Endodermal cell (in vitro differentiated cells): ENCODE results near the gene PRPF19. TPM values are rescaled to one million over a fixed set of nuclear protein-coding genes. Genes with fewer than 3 reads are reported as not detected.

ENCODE experiments used
- DNase-seq: peaks from one replicate; pipeline ENCODE4 v3.0.0-alpha.2; 2017
- H3K27ac ChIP-seq: 2 replicates; pipeline ENCODE4 v1.5.1; 2013; ENCODE audit warnings: mild to moderate bottlenecking, low read depth, low read length, moderate library complexity
- H3K27me3 ChIP-seq: 2 replicates; pipeline ENCODE4 v1.6.1; 2013; ENCODE audit warnings: mild to moderate bottlenecking, low read length, moderate library complexity; ENCODE audit not compliant: insufficient read depth, control insufficient read depth, poor library complexity, severe bottlenecking
- H3K36me3 ChIP-seq: 2 replicates; pipeline ENCODE4 v1.7.0; 2013; ENCODE audit warnings: mild to moderate bottlenecking, low read length, moderate library complexity; ENCODE audit not compliant: control insufficient read depth, insufficient read depth
- H3K4me1 ChIP-seq: one replicate; pipeline ENCODE4 v1.7.0; 2013; ENCODE audit warnings: low read length; ENCODE audit not compliant: control insufficient read depth, insufficient read depth
- H3K4me3 ChIP-seq: 2 replicates; pipeline ENCODE4 v1.5.1; 2013; ENCODE audit warnings: mild to moderate bottlenecking, low read length, moderate library complexity
- H3K9ac ChIP-seq: 2 replicates; pipeline ENCODE4 v1.6.1; 2013; ENCODE audit warnings: mild to moderate bottlenecking, low read length, moderate library complexity; ENCODE audit not compliant: poor library complexity, severe bottlenecking; ENCODE audit errors: extremely low read depth
- H3K9me3 ChIP-seq: 2 replicates; pipeline ENCODE4 v1.6.1; 2013; ENCODE audit warnings: mild to moderate bottlenecking, low read length, moderate library complexity; ENCODE audit not compliant: control insufficient read depth
- H3K27ac Mint-ChIP-seq: 2 replicates; pipeline ENCODE4 v1.8.0; 2020; ENCODE audit warnings: mixed read lengths
- H3K27me3 Mint-ChIP-seq: 2 replicates; pipeline ENCODE4 v1.8.0; 2021; ENCODE audit warnings: mild to moderate bottlenecking, mixed read lengths; ENCODE audit not compliant: insufficient read depth
- H3K36me3 Mint-ChIP-seq: 2 replicates; pipeline ENCODE4 v1.8.0; 2020; ENCODE audit warnings: low read depth, mixed read lengths
- H3K4me1 Mint-ChIP-seq: 2 replicates; pipeline ENCODE4 v1.8.0; 2020; ENCODE audit warnings: mixed read lengths
- H3K4me3 Mint-ChIP-seq: 2 replicates; pipeline ENCODE4 v1.8.0; 2020; ENCODE audit warnings: mild to moderate bottlenecking, moderate library complexity, mixed read lengths
- H3K9me3 Mint-ChIP-seq: 2 replicates; pipeline ENCODE4 v1.8.0; 2020; ENCODE audit warnings: mild to moderate bottlenecking, mixed read lengths
- WGBS, 2 experiments: methylation state at CpG; one replicate each; pipeline versions ENCODE4 v1.1.5 to v1.1.7; 2013; ENCODE audit warnings: missing lambda C conversion rate in 2 of 2, mixed read lengths in 1 of 2; ENCODE audit not compliant: insufficient coverage in 1 of 2, insufficient read length in 1 of 2; 5-methylcytosine and 5-hydroxymethylcytosine counted together
- total RNA-seq, 2 donors: library from RNA; stranded (reverse); fragmentation: NEBNext Ultra II Directional in 1 of 2; extraction: Animal tissue kit (Norgen Biotek cat#: 25700) in 1 of 2; gene quantifications; 2 replicates in 1 of 2; 3 replicates in 1 of 2; pipeline ENCODE4 v1.2.1, GENCODE V29; 2021
- TF ChIP-seq, protein P1 (sequence below): fragments of 200-600 bp; sonication (generic); conservative IDR thresholded peaks from 2 replicates; pipeline ENCODE4 v1.5.0; 2021; ENCODE audit warnings: antibody characterized with exemption, mild to moderate bottlenecking

Gene PRPF19
- total RNA-seq, 2 donors from 2014 or later, result 106 to 109 TPM

DNA sequence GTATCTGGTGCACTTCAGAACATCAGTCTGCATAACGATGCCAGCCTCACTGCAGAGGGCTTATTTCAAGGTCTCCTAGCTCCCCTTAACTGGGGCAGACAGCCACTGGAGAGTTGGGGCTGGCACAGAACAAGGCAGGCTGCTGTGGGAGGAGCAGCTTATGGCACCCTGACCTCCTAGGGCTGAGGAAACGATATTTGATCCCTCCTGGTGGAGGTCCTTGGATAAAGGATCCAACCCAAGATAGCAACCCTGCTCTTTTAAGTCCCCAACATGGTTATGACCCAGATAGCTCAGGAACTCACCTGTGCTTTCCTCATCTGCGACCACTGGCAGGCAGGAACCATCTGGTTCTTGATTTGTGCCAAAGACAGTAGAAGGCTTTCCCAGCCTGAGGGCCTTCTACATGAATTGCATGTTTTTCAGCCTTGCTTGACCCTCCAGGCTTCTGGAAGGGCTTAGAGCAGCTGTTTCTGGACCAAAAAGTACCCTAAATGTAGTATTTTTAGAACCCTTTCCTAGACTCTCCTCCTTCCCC lies 10.4 kb upstream of the PRPF19 start:
- no peaks in the 10 kb centered on the region for H3K27me3 ChIP-seq
- whole genome bisulfite sequencing, 2 experiments, result 80 to 89% methylated on average over 3 of the region's 3 CpGs
- Mint-ChIP-seq H3K36me3 (peaks cover 26% of the 10 kb centered on the region), H3K27ac (no peak overlapping the region), H3K4me3 (no peak overlapping the region), H3K4me1 (peaks cover 45% of the 10 kb centered on the region), H3K9me3 (no peaks in the 10 kb centered on the region), H3K27me3 (peaks cover 9% of the 10 kb centered on the region)
- H3K9me3 ChIP-seq, result no peaks in the 10 kb centered on the region
- H3K9ac ChIP-seq, result no peak overlapping the region
- H3K27ac ChIP-seq, result no peak overlapping the region
- TF ChIP-seq, protein P1, sequence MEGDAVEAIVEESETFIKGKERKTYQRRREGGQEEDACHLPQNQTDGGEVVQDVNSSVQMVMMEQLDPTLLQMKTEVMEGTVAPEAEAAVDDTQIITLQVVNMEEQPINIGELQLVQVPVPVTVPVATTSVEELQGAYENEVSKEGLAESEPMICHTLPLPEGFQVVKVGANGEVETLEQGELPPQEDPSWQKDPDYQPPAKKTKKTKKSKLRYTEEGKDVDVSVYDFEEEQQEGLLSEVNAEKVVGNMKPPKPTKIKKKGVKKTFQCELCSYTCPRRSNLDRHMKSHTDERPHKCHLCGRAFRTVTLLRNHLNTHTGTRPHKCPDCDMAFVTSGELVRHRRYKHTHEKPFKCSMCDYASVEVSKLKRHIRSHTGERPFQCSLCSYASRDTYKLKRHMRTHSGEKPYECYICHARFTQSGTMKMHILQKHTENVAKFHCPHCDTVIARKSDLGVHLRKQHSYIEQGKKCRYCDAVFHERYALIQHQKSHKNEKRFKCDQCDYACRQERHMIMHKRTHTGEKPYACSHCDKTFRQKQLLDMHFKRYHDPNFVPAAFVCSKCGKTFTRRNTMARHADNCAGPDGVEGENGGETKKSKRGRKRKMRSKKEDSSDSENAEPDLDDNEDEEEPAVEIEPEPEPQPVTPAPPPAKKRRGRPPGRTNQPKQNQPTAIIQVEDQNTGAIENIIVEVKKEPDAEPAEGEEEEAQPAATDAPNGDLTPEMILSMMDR, result no peak
- H3K36me3 ChIP-seq, result peaks cover 25% of the 10 kb centered on the region
- DNase-seq, result no peak
- H3K4me1 ChIP-seq, result peaks cover 12% of the 10 kb centered on the region
- no peak overlapping the region for H3K4me3 ChIP-seq

- peak; percentile 88 for DNase-seq
- no peaks in the 10 kb centered on the region for H3K9me3 Mint-ChIP-seq
- Histone ChIP-seq H3K4me3 (peak overlapping the region; percentile 92), H3K9me3 (no peaks in the 10 kb centered on the region), H3K4me1 (peaks cover 12% of the 10 kb centered on the region), H3K9ac (peak overlapping the region; percentile 78), H3K36me3 (peaks cover 11% of the 10 kb centered on the region), H3K27ac (peak overlapping the region; percentile 56), H3K27me3 (peaks cover 1% of the 10 kb centered on the region)
- TF ChIP-seq, protein P1, result peak; percentile 55
- peak overlapping the region; percentile 84 for H3K4me3 Mint-ChIP-seq
- H3K4me1 Mint-ChIP-seq, result peaks cover 49% of the 10 kb centered on the region
- H3K27ac Mint-ChIP-seq, result peak overlapping the region; percentile 88
- peaks cover 12% of the 10 kb centered on the region for H3K36me3 Mint-ChIP-seq
- 10 to 11% methylated on average over 15 of the region's 17 CpGs for WGBS, 2 experiments
- peaks cover 21% of the 10 kb centered on the region for H3K27me3 Mint-ChIP-seq
Observed at GRCh38 chr11:60915248-60915914, 9.0 kb upstream of the PRPF19 start.

- peaks cover 28% of the 10 kb centered on the region for H3K27me3 Mint-ChIP-seq
- H3K4me3 Mint-ChIP-seq, result peak overlapping the region; percentile 84
- Histone ChIP-seq H3K27ac (peak overlapping the region; percentile 81), H3K36me3 (peaks cover 5% of the 10 kb centered on the region), H3K9me3 (no peaks in the 10 kb centered on the region), H3K27me3 (peaks cover 8% of the 10 kb centered on the region), H3K9ac (peak overlapping the region; percentile 78), H3K4me1 (peaks cover 12% of the 10 kb centered on the region), H3K4me3 (peak overlapping the region; percentile 92)
- peak; percentile 74 for DNase-seq
- H3K9me3 Mint-ChIP-seq, result no peaks in the 10 kb centered on the region
- H3K36me3 Mint-ChIP-seq, result peaks cover 6% of the 10 kb centered on the region
- H3K4me1 Mint-ChIP-seq, result peaks cover 49% of the 10 kb centered on the region
- WGBS, 2 experiments, result 1 to 3% methylated on average over 25 to 31 of the region's 31 CpGs
- TF ChIP-seq, protein P1, result no peak
- peak overlapping the region; percentile 48 for H3K27ac Mint-ChIP-seq
Observed at GRCh38 chr11:60914633-60915247, 8.4 kb upstream of the PRPF19 start.
